GOT3 (cell line): Measurements from ENCODE around the gene PROSER2.
"Not testable (repeated sequence)": the region's sequence is repeated elsewhere in the genome, so short reads cannot be mapped to it uniquely, and the experiment has no call there.

Experiments used
- DNase-seq: peaks from one replicate; lab custom pipeline; 2025; ENCODE audit warnings: mixed read lengths; lab: John Stamatoyannopoulos, UW

Gene PROSER2

GRCh38 chr10:11885437-11886137 lies 62.4 kb downstream of the PROSER2 start:
- no peak for DNase-seq

GRCh38 chr10:11886138-11886474 lies 63.0 kb downstream of the PROSER2 start:
- DNase-seq = no peak

GRCh38 chr10:11886851-11887250 lies 63.7 kb downstream of the PROSER2 start:
- no peak for DNase-seq

GRCh38 chr10:11887381-11888227 lies 64.4 kb downstream of the PROSER2 start:
- no peak for DNase-seq

- DNase-seq = not testable (repeated sequence)
These were observed 66.1 kb downstream of the PROSER2 start for GRCh38 chr10:11889263-11889662.

- no peak for DNase-seq
These were observed 68.8 kb downstream of the PROSER2 start for GRCh38 chr10:11891776-11892486.

GRCh38 chr10:11893749-11894278 lies 70.7 kb downstream of the PROSER2 start:
- no peak for DNase-seq

GRCh38 chr10:11894381-11895107 lies 71.4 kb downstream of the PROSER2 start:
- no peak for DNase-seq

- no peak for DNase-seq
These were observed 71.9 kb downstream of the PROSER2 start for GRCh38 chr10:11895108-11895466.

- no peak for DNase-seq
These were observed 72.4 kb downstream of the PROSER2 start for GRCh38 chr10:11895598-11895997.

- no peak for DNase-seq
These were observed 73.5 kb downstream of the PROSER2 start for GRCh38 chr10:11896549-11897200.

GRCh38 chr10:11898033-11898371 lies 74.8 kb downstream of the PROSER2 start:
- DNase-seq = no peak

GRCh38 chr10:11898372-11899066 lies 75.4 kb downstream of the PROSER2 start:
- no peak for DNase-seq

- DNase-seq = no peak
These were observed 76.1 kb downstream of the PROSER2 start for GRCh38 chr10:11899067-11899876.

- DNase-seq = no peak
These were observed 77.8 kb downstream of the PROSER2 start for GRCh38 chr10:11901036-11901301.

- no peak for DNase-seq
These were observed 78.3 kb downstream of the PROSER2 start for GRCh38 chr10:11901454-11901832.

GRCh38 chr10:11901833-11902475 lies 78.8 kb downstream of the PROSER2 start:
- DNase-seq = no peak

GRCh38 chr10:11902646-11903045 lies 79.5 kb downstream of the PROSER2 start:
- no peak for DNase-seq

- DNase-seq = no peak
These were observed 83.6 kb downstream of the PROSER2 start for GRCh38 chr10:11906714-11907113.

GRCh38 chr10:11907914-11908313 lies 84.8 kb downstream of the PROSER2 start:
- no peak for DNase-seq
